Endothelial cell (in vitro differentiated cells): ENCODE results near the gene BHLHE41. TPM values are rescaled to one million over a fixed set of nuclear protein-coding genes. Genes with fewer than 3 reads are reported as not detected.

Experiments
- DNase-seq: peaks from one replicate; pipeline ENCODE4 v3.0.0; 2021; ENCODE audit warnings: low spot score
- H3K27ac Mint-ChIP-seq: one replicate; pipeline ENCODE4 v1.8.0; 2021; ENCODE audit warnings: mixed read lengths, inconsistent platforms; ENCODE audit not compliant: unreplicated experiment
- H3K27me3 Mint-ChIP-seq: one replicate; pipeline ENCODE4 v1.8.0; 2021; ENCODE audit warnings: mild to moderate bottlenecking, moderate library complexity, mixed read lengths, inconsistent platforms; ENCODE audit not compliant: unreplicated experiment
- H3K36me3 Mint-ChIP-seq: one replicate; pipeline ENCODE4 v1.8.0; 2021; ENCODE audit warnings: mild to moderate bottlenecking, low read depth, mixed read lengths, inconsistent platforms; ENCODE audit not compliant: unreplicated experiment
- H3K4me1 Mint-ChIP-seq: one replicate; pipeline ENCODE4 v1.8.0; 2021; ENCODE audit warnings: mild to moderate bottlenecking, mixed read lengths, inconsistent platforms; ENCODE audit not compliant: unreplicated experiment
- H3K4me3 Mint-ChIP-seq: one replicate; pipeline ENCODE4 v1.8.0; 2021; ENCODE audit warnings: mild to moderate bottlenecking, mixed read lengths, inconsistent platforms; ENCODE audit not compliant: unreplicated experiment
- H3K9me3 Mint-ChIP-seq: one replicate; pipeline ENCODE4 v1.8.0; 2021; ENCODE audit warnings: mixed read lengths, inconsistent platforms; ENCODE audit not compliant: unreplicated experiment
- total RNA-seq: library from RNA; stranded (reverse); fragmentation: NEBNext Ultra II Directional; extraction: Animal tissue kit (Norgen Biotek cat#: 25700); gene quantifications from one replicate; pipeline ENCODE4 v1.2.1, GENCODE V29; 2021; ENCODE audit not compliant: unreplicated experiment
- TF ChIP-seq, protein P1 (sequence below): fragments of 200-600 bp; sonication (generic); IDR thresholded peaks from one replicate; pipeline ENCODE4 v1.5.0; 2021; ENCODE audit warnings: antibody characterized with exemption; ENCODE audit not compliant: unreplicated experiment

Gene BHLHE41
- total RNA-seq, 1 donor from 2014 or later = 4.0 TPM

DNA sequence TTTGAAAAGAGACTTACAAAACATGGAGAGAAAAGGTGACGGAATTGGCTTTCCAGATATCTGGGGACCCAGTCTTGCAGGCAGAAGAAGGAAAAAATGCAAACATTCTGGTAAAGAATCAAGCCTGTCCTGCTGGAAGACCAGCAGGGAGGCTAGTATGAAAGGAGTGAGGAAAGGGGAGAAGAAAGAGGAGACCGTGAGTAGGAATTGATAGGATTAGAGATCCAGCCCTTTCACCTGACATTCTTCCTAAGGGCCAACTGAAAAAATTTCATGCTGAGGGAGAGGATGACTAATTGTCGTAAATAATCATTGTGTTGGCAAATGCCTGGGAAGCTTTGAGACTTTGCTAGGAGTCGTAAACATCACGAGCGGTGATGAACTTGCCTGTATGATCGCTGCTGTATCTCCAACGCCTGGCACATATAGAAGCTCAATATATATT lies 12.1 kb downstream of the BHLHE41 start:
- Mint-ChIP-seq H3K4me3 (peak overlapping the region; percentile 31), H3K27ac (no peak overlapping the region)
- no peak for DNase-seq

DNA sequence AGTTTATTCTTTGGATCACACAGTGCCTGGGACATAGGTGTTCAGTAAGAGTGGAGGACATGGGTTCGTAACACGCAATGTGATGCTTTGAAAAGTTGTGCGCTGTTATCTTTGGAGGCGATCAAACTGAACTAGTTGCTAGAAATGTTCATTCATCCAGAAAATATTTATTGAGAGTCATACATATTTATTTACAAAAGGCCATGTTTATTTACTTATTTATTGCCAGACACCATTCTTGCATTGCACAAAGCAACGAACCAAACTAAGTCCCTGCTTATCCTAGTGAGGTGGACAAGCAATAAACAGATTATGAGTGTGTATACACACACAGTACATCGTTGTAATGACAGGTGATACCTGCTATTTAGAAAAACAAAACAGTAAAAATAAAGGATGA lies 12.6 kb downstream of the BHLHE41 start:
- DNase-seq = no peak
- peaks cover 3% of the 10 kb centered on the region for H3K27me3 Mint-ChIP-seq
- H3K4me3 Mint-ChIP-seq = peak overlapping the region; percentile 21
- TF ChIP-seq, protein P1, sequence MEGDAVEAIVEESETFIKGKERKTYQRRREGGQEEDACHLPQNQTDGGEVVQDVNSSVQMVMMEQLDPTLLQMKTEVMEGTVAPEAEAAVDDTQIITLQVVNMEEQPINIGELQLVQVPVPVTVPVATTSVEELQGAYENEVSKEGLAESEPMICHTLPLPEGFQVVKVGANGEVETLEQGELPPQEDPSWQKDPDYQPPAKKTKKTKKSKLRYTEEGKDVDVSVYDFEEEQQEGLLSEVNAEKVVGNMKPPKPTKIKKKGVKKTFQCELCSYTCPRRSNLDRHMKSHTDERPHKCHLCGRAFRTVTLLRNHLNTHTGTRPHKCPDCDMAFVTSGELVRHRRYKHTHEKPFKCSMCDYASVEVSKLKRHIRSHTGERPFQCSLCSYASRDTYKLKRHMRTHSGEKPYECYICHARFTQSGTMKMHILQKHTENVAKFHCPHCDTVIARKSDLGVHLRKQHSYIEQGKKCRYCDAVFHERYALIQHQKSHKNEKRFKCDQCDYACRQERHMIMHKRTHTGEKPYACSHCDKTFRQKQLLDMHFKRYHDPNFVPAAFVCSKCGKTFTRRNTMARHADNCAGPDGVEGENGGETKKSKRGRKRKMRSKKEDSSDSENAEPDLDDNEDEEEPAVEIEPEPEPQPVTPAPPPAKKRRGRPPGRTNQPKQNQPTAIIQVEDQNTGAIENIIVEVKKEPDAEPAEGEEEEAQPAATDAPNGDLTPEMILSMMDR = no peak
- H3K27ac Mint-ChIP-seq = no peak overlapping the region
- peaks cover 31% of the 10 kb centered on the region for H3K4me1 Mint-ChIP-seq
- H3K36me3 Mint-ChIP-seq = no peaks in the 10 kb centered on the region
- H3K9me3 Mint-ChIP-seq = no peaks in the 10 kb centered on the region

More for the DNA sequence above, 12.1 kb downstream of the BHLHE41 start:
- TF ChIP-seq, protein P1 = no peak
- Mint-ChIP-seq H3K27me3 (peaks cover 3% of the 10 kb centered on the region), H3K36me3 (no peaks in the 10 kb centered on the region), H3K9me3 (no peaks in the 10 kb centered on the region), H3K4me1 (peaks cover 31% of the 10 kb centered on the region)

DNA sequence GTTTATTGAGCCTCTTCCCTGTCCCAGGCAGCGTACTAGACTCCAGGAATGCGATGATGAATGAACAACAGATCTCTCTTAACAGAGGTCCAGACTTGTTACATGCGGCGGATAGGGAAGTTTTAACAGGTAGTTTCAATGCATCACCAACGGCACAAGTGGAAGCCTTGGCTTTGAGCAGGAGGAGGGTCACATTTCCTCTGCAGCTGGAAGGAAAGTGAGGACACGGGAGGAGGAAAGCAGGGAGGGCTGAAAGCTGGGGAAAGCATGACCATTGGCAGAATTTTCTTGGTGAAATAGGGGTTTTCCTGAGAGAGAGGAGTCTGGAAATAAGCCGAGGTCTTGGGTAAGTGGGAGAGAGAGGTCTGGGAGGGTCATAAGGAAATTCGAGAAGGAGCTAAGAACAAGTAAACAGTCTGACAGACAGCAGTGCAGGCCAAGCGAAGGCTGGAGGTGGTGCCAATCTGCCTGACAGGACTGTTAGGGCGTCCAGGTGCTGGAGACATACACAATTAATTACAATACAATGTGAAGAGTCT lies 15.4 kb downstream of the BHLHE41 start:
- Mint-ChIP-seq H3K4me1 (peaks cover 24% of the 10 kb centered on the region), H3K27ac (no peak overlapping the region), H3K9me3 (no peaks in the 10 kb centered on the region), H3K27me3 (peaks cover 3% of the 10 kb centered on the region), H3K36me3 (no peaks in the 10 kb centered on the region), H3K4me3 (no peak overlapping the region)
- TF ChIP-seq, protein P1 = no peak
- no peak for DNase-seq

DNA sequence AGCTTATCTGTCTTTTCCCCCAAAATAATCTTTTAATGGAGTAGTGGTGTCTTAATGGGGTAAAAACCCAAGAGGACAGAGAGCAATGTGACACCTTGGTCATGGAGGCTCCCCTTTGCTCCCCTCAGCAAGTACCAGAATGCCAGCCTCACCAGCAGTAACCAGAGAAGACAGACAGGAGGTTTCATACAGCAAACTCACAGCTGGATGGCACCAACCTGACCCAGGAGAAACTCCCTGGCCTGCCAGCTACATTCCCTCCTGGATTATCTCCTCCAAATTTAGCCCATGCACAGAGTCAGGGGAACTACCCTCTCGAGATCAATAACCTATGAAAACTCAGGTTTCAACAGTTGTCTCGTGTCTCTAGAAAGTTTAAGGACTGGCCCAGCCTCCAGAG lies 15.9 kb downstream of the BHLHE41 start:
- peaks cover 24% of the 10 kb centered on the region for H3K4me1 Mint-ChIP-seq
- no peak overlapping the region for H3K27ac Mint-ChIP-seq
- no peak for DNase-seq

DNA sequence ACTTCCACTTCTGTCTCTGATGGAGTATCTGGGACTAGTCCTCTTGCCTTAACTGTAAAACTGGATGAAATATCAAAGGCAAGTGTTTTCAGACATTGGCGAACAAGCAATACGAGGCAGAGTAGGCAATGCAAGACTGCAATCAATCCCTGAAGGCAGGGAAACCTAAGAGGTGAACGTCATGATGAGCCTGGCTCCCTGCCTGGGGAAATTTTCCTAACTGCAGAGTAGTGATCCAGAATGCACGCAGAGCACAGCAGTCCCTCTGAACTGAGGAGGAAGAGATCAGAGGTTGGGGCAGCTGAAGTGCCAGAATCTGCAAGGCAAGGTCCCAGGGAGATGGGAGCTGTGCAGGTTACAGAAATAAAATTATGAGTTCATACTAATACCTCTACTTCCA lies 18.5 kb downstream of the BHLHE41 start:
- H3K27ac Mint-ChIP-seq = no peak overlapping the region
- no peaks in the 10 kb centered on the region for H3K36me3 Mint-ChIP-seq
- no peak overlapping the region for H3K4me3 Mint-ChIP-seq
- no peak for DNase-seq
- TF ChIP-seq, protein P1 = no peak
- peaks cover 9% of the 10 kb centered on the region for H3K4me1 Mint-ChIP-seq
- H3K27me3 Mint-ChIP-seq = no peaks in the 10 kb centered on the region
- no peaks in the 10 kb centered on the region for H3K9me3 Mint-ChIP-seq

More for the DNA sequence above, 15.9 kb downstream of the BHLHE41 start:
- no peaks in the 10 kb centered on the region for H3K36me3 Mint-ChIP-seq
- H3K9me3 Mint-ChIP-seq = no peaks in the 10 kb centered on the region
- H3K4me3 Mint-ChIP-seq = no peak overlapping the region
- TF ChIP-seq, protein P1 = no peak
- peaks cover 3% of the 10 kb centered on the region for H3K27me3 Mint-ChIP-seq
